Stimulated activated CD4-positive, alpha-beta T cell treated with anti-CD3 and anti-CD28 coated beads, Interleukin-15, amount 100 ng/mL, for 1 hour (primary cell): Measurements from ENCODE around the gene LDLRAD3.

ENCODE experiments used
- DNase-seq, 2 donors: peaks; one replicate each; pipeline ENCODE4 v3.0.0-alpha.2; 2020; ENCODE audit warnings: low read depth in 1 of 2, low spot score in 1 of 2

The LDLRAD3 gene

DNA sequence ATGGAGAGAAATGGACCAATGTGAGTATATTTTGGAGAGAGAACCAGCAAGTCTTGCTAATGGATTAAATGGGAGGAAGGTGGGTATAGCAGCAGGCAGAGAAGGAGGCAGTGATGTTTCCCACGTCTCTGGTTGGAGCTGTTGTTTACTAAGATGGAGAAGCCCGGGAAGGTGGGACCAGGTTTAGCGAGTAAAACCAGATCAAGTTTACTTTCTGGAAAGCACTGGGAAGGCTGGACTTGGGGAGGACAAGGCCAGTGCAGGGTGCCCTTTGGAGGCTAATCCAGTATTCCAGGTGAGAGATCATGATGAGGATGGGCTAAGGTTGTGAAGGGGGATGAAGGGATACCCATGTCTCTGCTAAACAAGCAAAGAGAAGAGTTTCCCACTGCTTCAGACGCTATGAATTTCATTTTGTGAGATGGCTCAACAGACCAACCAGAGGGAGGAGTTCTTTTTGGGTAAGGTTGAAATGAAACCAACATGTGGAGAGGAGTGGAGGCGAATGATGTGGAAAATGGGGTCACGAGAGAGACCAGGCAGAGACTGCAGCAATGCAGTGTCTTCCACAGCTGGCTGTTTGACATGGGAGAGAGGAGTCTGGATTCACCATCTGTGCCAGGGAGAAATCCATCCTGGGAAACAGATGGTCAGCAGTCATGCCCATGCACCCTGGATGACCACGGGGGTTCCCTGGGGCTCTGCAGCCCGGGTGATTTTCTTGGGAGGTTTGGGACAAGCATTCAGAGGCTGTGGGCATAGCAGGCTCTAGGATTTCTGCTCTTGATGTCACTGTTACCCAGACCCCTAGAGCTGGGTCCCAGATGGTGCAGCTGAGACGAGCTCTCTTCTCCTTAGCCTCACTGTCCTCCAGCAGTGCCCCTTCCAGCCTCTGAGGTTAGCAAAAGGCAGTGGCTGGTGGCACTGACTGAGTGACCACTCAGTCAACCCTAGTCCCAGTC lies 320.4 kb downstream of the LDLRAD3 start:
- DNase-seq = no peak

DNA sequence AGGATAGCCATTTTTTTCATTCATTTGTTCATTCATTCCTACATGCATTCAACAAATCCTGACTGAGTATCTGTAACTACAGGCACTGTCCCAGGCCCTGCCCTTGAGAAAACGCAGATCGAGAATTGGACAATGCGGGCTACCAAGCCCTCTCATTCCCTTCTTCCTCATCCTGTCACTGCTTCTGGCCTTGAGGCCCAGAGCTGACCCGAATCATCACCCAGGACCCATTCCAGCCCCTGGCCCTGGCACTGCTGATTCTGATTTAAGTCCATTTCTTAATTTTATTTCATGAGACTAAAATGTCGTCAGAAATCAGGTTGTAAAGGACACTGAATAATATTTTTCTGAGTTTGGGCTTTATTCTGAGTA lies 321.1 kb downstream of the LDLRAD3 start:
- no peak for DNase-seq

DNA sequence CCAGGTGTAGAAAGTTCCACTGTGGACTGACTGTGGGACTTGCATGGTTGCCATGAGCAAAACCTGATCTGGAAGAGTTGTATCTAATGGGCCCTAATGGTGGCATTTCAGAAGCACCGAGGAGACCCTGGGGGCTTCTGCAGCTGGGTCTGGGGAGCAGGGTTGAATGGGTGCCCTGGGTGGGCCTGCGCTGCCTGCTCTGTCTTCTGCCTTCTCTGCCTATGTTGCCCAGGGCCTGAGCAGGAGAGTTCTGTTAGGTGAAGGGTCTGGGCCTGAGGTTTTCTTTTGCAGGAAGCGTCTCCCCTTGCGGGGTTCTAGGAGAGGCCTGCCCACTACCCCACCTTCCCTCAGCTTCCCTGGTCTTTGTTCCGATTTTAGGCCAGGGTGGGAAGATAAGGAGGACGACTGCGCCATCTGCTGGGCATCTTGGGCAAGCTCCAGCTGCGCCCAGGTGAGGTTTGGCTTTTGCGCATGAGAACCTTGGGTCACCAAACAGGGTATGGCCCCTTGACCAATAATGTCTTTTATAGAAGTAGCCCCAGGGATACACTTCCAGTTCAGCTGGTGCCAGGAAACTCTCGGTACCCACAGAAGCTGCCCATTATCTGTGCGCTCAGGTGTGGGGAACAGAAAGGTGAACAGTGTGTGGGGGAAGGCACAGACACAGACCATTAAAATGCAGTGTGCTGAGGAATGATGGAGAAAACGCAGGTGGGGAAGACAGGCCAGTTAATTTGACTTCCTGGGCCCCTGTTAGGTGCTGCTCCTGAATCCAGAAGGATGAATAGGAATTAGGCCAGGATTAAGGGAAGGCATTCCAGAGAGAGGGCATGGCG lies 322.1 kb downstream of the LDLRAD3 start:
- peak in 1 of 2 donors; percentile 40 for DNase-seq

DNA sequence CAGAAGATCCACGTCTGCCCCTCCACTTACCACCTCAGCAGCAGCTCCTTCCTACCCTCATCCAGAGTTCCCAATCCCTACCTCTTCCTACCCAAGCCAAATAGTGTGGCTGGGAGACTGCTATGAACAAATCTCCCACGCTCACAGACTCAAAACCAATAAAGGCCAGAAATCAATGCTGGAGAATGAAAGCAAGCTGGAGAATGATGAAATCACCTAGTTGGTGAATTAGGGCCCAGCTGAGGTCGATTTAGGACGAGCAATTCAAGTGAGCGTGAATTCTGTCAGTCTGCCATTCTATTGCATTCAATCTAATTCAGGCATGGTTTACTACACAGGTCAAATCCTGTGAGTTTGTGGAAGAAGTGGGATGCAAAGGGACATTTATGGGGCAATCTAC lies 322.9 kb downstream of the LDLRAD3 start:
- no peak for DNase-seq

DNA sequence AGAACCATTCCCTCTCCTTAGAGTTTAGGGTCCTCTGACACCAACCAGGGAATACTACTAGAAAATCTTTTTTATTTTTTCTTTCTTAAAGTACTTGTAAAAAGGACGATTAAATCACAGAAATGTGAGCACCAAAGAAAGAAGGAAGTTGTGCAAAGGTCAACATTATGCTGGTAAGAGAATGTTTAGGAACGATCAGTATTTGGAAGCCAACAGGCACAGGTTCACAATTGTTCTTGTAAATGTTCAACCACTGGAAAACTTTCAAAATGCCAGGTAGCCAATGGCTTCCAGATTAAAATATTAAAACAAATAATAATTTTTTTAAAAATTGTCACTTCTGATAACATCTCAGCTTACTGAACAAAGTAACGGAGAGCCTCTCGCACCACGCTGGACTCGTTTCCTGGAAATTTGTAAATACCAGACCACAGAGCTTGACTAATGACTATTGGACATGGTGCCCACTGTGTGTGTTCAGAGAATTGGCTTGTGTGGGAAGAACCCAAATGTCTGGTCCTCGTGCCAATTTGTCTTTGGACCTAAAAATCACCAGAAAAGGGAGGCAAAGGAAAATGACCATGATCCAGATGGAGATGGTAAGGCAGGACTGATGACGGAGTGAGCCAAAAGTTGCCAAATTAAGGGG lies 324.6 kb downstream of the LDLRAD3 start:
- DNase-seq = no peak

DNA sequence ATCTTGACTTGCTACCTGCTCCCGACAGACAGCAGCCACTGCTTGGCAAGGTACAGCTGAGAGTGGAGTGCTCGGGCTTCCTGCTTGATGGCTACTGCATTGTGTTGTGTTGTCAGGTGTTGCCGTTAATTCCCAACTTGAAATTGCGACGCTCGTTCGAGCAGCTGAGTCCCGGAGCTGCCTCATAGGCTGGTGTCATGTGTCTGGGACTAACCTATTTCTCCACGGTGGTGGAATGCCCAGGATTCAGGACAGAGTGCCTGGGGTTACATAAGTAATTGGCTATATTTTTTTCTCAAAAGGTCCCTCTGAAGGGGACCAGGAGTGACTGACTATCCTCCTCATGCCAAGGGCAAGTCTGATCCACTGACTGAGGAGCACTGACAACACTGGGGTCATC lies 326.8 kb downstream of the LDLRAD3 start:
- no peak for DNase-seq

DNA sequence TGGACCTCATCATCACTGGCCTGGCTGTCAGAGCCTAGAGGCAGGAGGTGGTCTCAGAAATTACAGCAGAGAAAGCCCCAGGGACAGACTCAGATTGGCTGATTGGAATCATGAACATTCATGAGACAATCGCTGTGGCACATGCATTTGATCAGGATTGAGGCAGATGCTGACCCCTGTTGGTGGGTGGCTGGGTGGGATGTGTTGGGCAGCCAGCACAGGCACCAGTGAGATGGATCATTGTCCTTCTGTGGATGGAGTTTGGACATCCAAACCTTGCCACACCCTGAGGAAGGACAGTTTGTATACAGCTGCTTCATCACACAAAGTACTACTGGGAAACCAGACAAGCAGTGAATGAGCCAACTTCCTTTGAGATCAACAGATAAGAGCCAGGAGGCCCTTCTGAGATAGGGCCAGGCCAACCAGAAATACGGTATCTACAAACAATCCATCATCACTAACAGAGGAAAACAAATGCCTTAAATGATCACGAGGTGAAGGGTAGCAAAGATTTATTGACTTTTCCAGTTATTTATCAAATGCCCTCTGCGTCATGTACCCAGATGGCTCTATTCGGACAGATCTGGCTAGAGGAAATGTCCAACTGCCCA lies 328.0 kb downstream of the LDLRAD3 start:
- DNase-seq = no peak

DNA sequence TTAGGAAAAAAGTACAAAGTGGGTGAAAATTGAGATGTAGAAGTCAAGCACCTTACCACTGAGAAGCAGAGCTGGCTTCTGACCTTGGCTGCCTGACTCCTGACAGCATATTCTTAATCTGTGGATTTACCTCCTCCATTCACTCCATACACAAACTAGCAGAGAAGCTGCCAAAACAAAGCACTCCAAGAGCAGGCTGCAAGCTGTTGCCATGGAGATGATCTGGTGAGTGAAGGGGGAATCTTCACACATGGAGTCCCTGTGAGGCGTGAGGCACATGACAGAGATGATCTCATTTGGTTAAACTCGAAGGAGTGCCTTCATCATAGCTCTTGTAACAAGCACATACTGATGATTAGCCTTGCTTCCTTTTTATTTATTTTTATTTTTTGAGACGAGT lies 329.2 kb downstream of the LDLRAD3 start:
- DNase-seq = no peak

DNA sequence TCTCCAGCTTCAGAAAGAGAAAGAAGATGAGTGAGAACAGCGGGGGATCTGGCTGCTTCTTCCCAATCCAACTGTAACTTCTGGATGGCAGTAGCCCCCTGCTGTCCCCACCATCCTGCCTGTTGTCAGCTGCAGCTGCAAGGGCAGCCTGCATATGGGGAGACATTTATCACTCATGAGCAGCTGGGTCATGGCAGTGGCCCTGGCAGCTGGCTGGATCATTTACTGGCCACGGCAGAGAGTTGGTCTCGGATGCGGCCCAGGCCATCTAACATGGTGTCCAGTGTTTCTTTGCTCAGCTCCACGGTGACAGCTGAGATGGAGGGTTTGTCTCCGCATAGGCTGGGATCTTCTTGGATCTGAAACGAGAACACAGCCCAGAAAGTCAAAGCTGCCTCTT lies 330.6 kb downstream of the LDLRAD3 start:
- DNase-seq = no peak

DNA sequence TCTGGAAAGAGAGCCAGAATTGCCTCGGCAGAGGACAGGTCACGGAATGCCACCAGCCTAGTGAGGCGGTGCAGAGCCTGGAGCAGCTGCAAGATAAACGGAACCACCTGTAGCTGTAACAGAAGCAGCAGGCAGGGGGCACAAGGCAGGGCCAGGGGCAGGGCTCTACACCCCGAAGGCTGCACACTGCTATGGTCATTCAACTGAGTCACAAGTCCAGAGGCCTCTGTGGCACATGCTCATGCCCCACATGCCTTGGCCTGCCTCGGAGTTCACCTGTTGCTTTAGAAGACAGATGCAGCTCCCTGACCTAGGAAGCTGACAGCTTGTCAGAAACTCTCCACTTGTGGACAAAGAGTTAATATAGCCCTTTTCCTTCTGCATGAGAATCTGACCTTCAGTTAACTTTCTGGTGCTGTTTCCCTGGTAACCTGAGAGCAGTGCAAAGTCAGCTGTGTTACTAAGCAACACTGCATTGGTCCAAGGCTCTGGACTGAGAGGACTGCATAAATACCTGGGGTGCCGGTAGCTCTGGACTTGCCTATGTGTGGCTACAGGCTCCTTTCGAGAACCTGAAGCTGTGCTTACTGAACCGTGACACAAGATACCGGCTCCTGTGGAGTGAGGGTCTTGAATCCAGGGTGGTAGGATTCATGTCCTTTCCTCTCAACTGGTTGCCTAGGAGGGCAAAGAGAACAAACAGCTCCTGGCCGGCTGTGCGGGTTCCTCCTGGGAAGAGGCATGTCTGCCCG lies 334.8 kb downstream of the LDLRAD3 start:
- DNase-seq = no peak

DNA sequence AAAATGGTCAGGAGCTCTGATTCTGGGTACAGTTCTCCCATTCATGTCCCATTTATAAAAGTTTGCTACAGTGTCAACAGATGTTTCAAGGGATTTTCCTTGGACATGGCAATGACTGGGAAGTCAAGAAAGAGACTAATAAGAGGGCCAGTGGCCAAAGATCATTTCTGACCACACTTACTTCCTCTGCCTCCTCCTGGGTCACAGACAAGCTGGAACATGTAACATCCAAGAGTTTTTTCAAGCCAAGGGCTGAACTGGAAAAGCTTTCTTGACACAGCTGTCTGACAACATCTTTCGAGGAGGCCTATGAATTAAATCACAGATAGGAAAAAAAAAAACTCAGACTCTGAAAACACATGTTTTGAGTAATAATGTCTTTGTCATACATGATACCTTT lies 336.7 kb downstream of the LDLRAD3 start:
- no peak for DNase-seq
